BLaER1 treated with 17β-estradiol and CSF1 and Interleukin-3, amounts not matched to agents 10 nM and 100 nM (cell line): ENCODE data around the gene DIS3L2.

Source experiments
- H3K27ac ChIP-seq, 11 experiments: shearing (Covaris generic); formaldehyde crosslinking; 2 replicates each; pipeline ENCODE4 v1.8.1; 2022
- H3K27me3 ChIP-seq, 11 experiments: shearing (Covaris generic); formaldehyde crosslinking; 2 replicates each; pipeline ENCODE4 v1.8.1; 2022
- H3K36me3 ChIP-seq, 11 experiments: shearing (Covaris generic); formaldehyde crosslinking; 2 replicates each; pipeline ENCODE4 v1.8.1; 2022
- H3K4me1 ChIP-seq, 10 experiments: shearing (Covaris generic); formaldehyde crosslinking; 2 replicates each; pipeline ENCODE4 v1.8.1; 2022
- H3K4me2 ChIP-seq, 11 experiments: shearing (Covaris generic); formaldehyde crosslinking; 2 replicates each; pipeline ENCODE4 v1.8.1; 2022
- H3K4me3 ChIP-seq, 10 experiments: shearing (Covaris generic); formaldehyde crosslinking; 2 replicates each; pipeline ENCODE4 v1.8.1; 2022
- H3K9ac ChIP-seq, 11 experiments: shearing (Covaris generic); formaldehyde crosslinking; 2 replicates each; pipeline ENCODE4 v1.8.1; 2022
- H3K9me3 ChIP-seq, 11 experiments: shearing (Covaris generic); formaldehyde crosslinking; replicated peaks in 1 of 11; 2 replicates each; pipeline ENCODE4 v1.8.1; 2022
- H4K20me1 ChIP-seq, 11 experiments: shearing (Covaris generic); formaldehyde crosslinking; 2 replicates each; pipeline ENCODE4 v1.8.1; 2022
- Cebpa-rat ChIP-seq, 11 experiments: shearing (Covaris generic); IDR thresholded peaks; 2 replicates each; pipeline ENCODE4 v1.8.1; 2022

The DIS3L2 gene

GRCh38 chr2:231961349-231962166 is at the start of gene DIS3L2:
Gene DIS3L2 (plus strand): TSS chr2:231961713. CDS start chr2:232014928, 53,215 bp downstream.
- H3K27ac ChIP-seq = peak within 1 kb of the TSS; percentile 85 to 96 (median 90)
- peaks cover 17 to 45% (median 23%) of the 10 kb centered on the region in 10 experiments for H3K4me1 ChIP-seq
- no peak for TF ChIP-seq Cebpa-rat (IDR thresholded peaks at IDR 0.05)
- H3K9me3 ChIP-seq = no peaks in the 10 kb centered on the region
- peaks cover 0 to 11% (median 3%) of the 10 kb centered on the region in 11 experiments; a peak in 6 of 22 replicates for H3K36me3 ChIP-seq
- H3K9ac ChIP-seq = peak within 1 kb of the TSS; percentile 86 to 92 (median 89)
- H3K4me2 ChIP-seq = peak within 1 kb of the TSS; percentile 77 to 95 (median 86)
- H3K4me3 ChIP-seq = peak within 1 kb of the TSS; percentile 78 to 97 (median 88)
- no peaks in the 10 kb centered on the region for H3K27me3 ChIP-seq
- peaks cover 0 to 19% (median 6%) of the 10 kb centered on the region in 11 experiments; a peak in 9 of 22 replicates for H4K20me1 ChIP-seq

- no peaks in the 10 kb centered on the region for H3K27me3 ChIP-seq
- no peak for TF ChIP-seq Cebpa-rat (IDR thresholded peaks at IDR 0.05)
- H3K4me3 ChIP-seq = no peak overlapping the region
- no peaks in the 10 kb centered on the region for H3K9me3 ChIP-seq
- H3K27ac ChIP-seq = no peak overlapping the region
- H3K4me1 ChIP-seq = peaks cover 14 to 41% (median 36%) of the 10 kb centered on the region in 10 experiments
- 0 out of 22 replicates have a peak overlapping the region, but pooled peaks of 1 of the 11 experiments have one; percentile 33 for H3K9ac ChIP-seq
- no peaks in the 10 kb centered on the region for H4K20me1 ChIP-seq
- H3K36me3 ChIP-seq = no peaks in the 10 kb centered on the region
- H3K4me2 ChIP-seq = peak overlapping the region in 8 of 11 experiments; percentile 33 to 69 (median 58); a peak in 16 of 22 replicates
These were observed 47.3 kb upstream of the DIS3L2 start for GRCh38 chr2:231914077-231914690.

GRCh38 chr2:231917280-231918066 is 44.0 kb upstream of the DIS3L2 start:
- no peaks in the 10 kb centered on the region for H3K9me3 ChIP-seq
- peaks cover 0 to 22% (median 15%) of the 10 kb centered on the region in 10 experiments; a peak in 15 of 20 replicates for H3K4me1 ChIP-seq
- no peak for TF ChIP-seq Cebpa-rat (IDR thresholded peaks at IDR 0.05)
- H4K20me1 ChIP-seq = peaks cover 0 to 4% (median 0%) of the 10 kb centered on the region in 11 experiments; a peak in 4 of 22 replicates
- H3K27me3 ChIP-seq = no peaks in the 10 kb centered on the region
- H3K4me3 ChIP-seq = no peak overlapping the region
- H3K36me3 ChIP-seq = peaks cover 0 to 9% (median 0%) of the 10 kb centered on the region in 11 experiments; a peak in 2 of 22 replicates
- H3K27ac ChIP-seq = no peak overlapping the region
- H3K4me2 ChIP-seq = no peak overlapping the region
- H3K9ac ChIP-seq = no peak overlapping the region

GRCh38 chr2:231918501-231919330 is 42.8 kb upstream of the DIS3L2 start:
- no peak for TF ChIP-seq Cebpa-rat (IDR thresholded peaks at IDR 0.05)
- H3K9me3 ChIP-seq = no peaks in the 10 kb centered on the region
- H3K9ac ChIP-seq = no peak overlapping the region
- no peak overlapping the region for H3K4me2 ChIP-seq
- H3K4me3 ChIP-seq = no peak overlapping the region
- peaks cover 0 to 15% (median 0%) of the 10 kb centered on the region in 11 experiments; a peak in 2 of 22 replicates for H3K36me3 ChIP-seq
- H3K27me3 ChIP-seq = peaks cover 0 to 2% (median 0%) of the 10 kb centered on the region in 11 experiments; a peak in 3 of 22 replicates
- no peak overlapping the region for H3K27ac ChIP-seq
- H4K20me1 ChIP-seq = peaks cover 0 to 8% (median 0%) of the 10 kb centered on the region in 11 experiments; a peak in 4 of 22 replicates
- H3K4me1 ChIP-seq = peaks cover 0 to 26% (median 16%) of the 10 kb centered on the region in 10 experiments; a peak in 15 of 20 replicates

- H3K27me3 ChIP-seq = peaks cover 0 to 10% (median 5%) of the 10 kb centered on the region in 11 experiments; a peak in 17 of 22 replicates
- H3K27ac ChIP-seq = no peak overlapping the region
- H3K4me3 ChIP-seq = no peak overlapping the region
- H3K4me1 ChIP-seq = peaks cover 0 to 26% (median 13%) of the 10 kb centered on the region in 10 experiments; a peak in 14 of 20 replicates
- no peak overlapping the region for H3K4me2 ChIP-seq
- H3K9me3 ChIP-seq = no peaks in the 10 kb centered on the region
- H3K9ac ChIP-seq = no peak overlapping the region
- peaks cover 0 to 22% (median 0%) of the 10 kb centered on the region in 11 experiments; a peak in 2 of 22 replicates for H3K36me3 ChIP-seq
- H4K20me1 ChIP-seq = peaks cover 0 to 16% (median 0%) of the 10 kb centered on the region in 11 experiments; a peak in 5 of 22 replicates
- no peak for TF ChIP-seq Cebpa-rat (IDR thresholded peaks at IDR 0.05)
These were observed 42.0 kb upstream of the DIS3L2 start for GRCh38 chr2:231919341-231920035.

GRCh38 chr2:231920366-231920765 is 41.1 kb upstream of the DIS3L2 start:
- no peak overlapping the region for H3K4me3 ChIP-seq
- H3K36me3 ChIP-seq = peaks cover 0 to 22% (median 0%) of the 10 kb centered on the region in 11 experiments; a peak in 2 of 22 replicates
- peaks cover 6 to 19% (median 13%) of the 10 kb centered on the region in 11 experiments; a peak in 20 of 22 replicates for H3K27me3 ChIP-seq
- H3K27ac ChIP-seq = no peak overlapping the region
- peaks cover 0 to 27% (median 16%) of the 10 kb centered on the region in 10 experiments; a peak in 15 of 20 replicates for H3K4me1 ChIP-seq
- no peak overlapping the region for H3K9ac ChIP-seq
- peaks cover 0 to 22% (median 0%) of the 10 kb centered on the region in 11 experiments; a peak in 5 of 22 replicates for H4K20me1 ChIP-seq
- no peaks in the 10 kb centered on the region for H3K9me3 ChIP-seq
- no peak overlapping the region for H3K4me2 ChIP-seq
- TF ChIP-seq Cebpa-rat (IDR thresholded peaks at IDR 0.05) = no peak

- Histone ChIP-seq H3K4me3 (no peak overlapping the region), H4K20me1 (peaks cover 0 to 23% (median 0%) of the 10 kb centered on the region in 11 experiments; a peak in 7 of 22 replicates), H3K27me3 (peaks cover 11 to 23% (median 17%) of the 10 kb centered on the region in 11 experiments; a peak in 21 of 22 replicates), H3K9me3 (no peaks in the 10 kb centered on the region), H3K27ac (no peak overlapping the region), H3K4me2 (no peak overlapping the region), H3K9ac (no peak overlapping the region), H3K4me1 (peaks cover 4 to 31% (median 20%) of the 10 kb centered on the region in 10 experiments; a peak in 18 of 20 replicates), H3K36me3 (peaks cover 0 to 22% (median 0%) of the 10 kb centered on the region in 11 experiments; a peak in 2 of 22 replicates)
- TF ChIP-seq Cebpa-rat (IDR thresholded peaks at IDR 0.05) = no peak
These were observed 40.7 kb upstream of the DIS3L2 start for GRCh38 chr2:231920795-231921194.
